Endothelial cell of umbilical vein (primary cell): Measurements from ENCODE around the gene PM20D1. TPM values are rescaled to one million over a fixed set of nuclear protein-coding genes. Genes with fewer than 3 reads are reported as not detected.

ENCODE experiments used
- Bru-seq: library from RNA; stranded (reverse); fragments of 400-500 nt; gene quantifications from one replicate; lab custom pipeline; 2021; lab: Mats Ljungman, UMichigan
- BruChase-seq, 2 experiments: library from RNA; stranded (reverse); fragments of 400-500 nt; gene quantifications; one replicate each; lab custom pipeline; 2021; lab: Mats Ljungman, UMichigan
- BruUV-seq: library from RNA; stranded (reverse); fragments of 400-500 nt; replicated peaks from 2 replicates; lab custom pipeline; 2021; lab: Mats Ljungman, UMichigan
- CTCF ChIA-PET: fragments of 300-600, 350-600 bp; sonication (Branson Sonifier 250); formaldehyde crosslinking; loops from one replicate; lab custom pipeline; 2021; ENCODE audit warnings: antibody characterized with exemption, inconsistent platforms; lab: Charles Lee
- POLR2A ChIA-PET: fragments of 300-600, 350-600 bp; sonication (Branson Sonifier 250); formaldehyde crosslinking; loops from one replicate; lab custom pipeline; 2021; ENCODE audit warnings: antibody characterized with exemption, inconsistent platforms; lab: Charles Lee
- DNase-seq: peaks from one replicate; pipeline ENCODE4 v3.0.0-alpha.2; 2011; ENCODE audit warnings: low read depth, low spot score
- FAIRE-seq: peaks from 2 replicates; lab custom pipeline; 2011; peaks lifted over from hg19 to GRCh38; lab: Jason Lieb, UNC
- H2AFZ ChIP-seq: 2 replicates; pipeline ENCODE4 v1.6.0; 2012; ENCODE audit warnings: low read depth, low read length, control low read depth, inconsistent platforms
- H3K27ac ChIP-seq: 2 replicates; pipeline ENCODE4 v1.5.1; 2011; ENCODE audit warnings: low read depth, mild to moderate bottlenecking, control low read depth, low read length, moderate library complexity; ENCODE audit not compliant: insufficient read depth
- H3K27me3 ChIP-seq, 2 experiments: 2 replicates each; pipeline versions ENCODE4 v1.6.0 to v1.6.1; 2011; ENCODE audit warnings: low read length in 2 of 2, mixed read lengths in 1 of 2; ENCODE audit not compliant: control insufficient read depth in 2 of 2, insufficient read depth in 2 of 2
- H3K36me3 ChIP-seq, 2 experiments: 2 replicates in 1 of 2; 3 replicates in 1 of 2; pipeline ENCODE4 v1.5.1; 2011; ENCODE audit warnings: low read length in 2 of 2, mild to moderate bottlenecking in 1 of 2, moderate library complexity in 1 of 2; ENCODE audit not compliant: control insufficient read depth in 2 of 2, insufficient read depth in 2 of 2; ENCODE audit errors: extremely low read depth in 1 of 2
- H3K4me1 ChIP-seq: 3 replicates; pipeline ENCODE4 v1.5.1; 2011; ENCODE audit warnings: mild to moderate bottlenecking, low read length; ENCODE audit not compliant: control insufficient read depth, insufficient read depth; ENCODE audit errors: extremely low read depth
- H3K4me2 ChIP-seq: 2 replicates; pipeline ENCODE4 v1.6.1; 2011; ENCODE audit warnings: low read length, control low read depth, mixed read lengths; ENCODE audit not compliant: insufficient read depth
- H3K4me3 ChIP-seq, 3 experiments: fragments of 200-600 bp in 1 of 3; sonication (generic), shearing (Covaris generic) in 1 of 3; replicated peaks in 1 of 3; 2 replicates each; pipeline ENCODE4 v1.5.1; 2011 to 2016; ENCODE audit warnings: control low read depth in 3 of 3, low read length in 3 of 3, mild to moderate bottlenecking in 2 of 3, inconsistent platforms in 1 of 3, low read depth in 1 of 3, moderate library complexity in 1 of 3; ENCODE audit not compliant: insufficient read depth in 1 of 3
- H3K79me2 ChIP-seq: 2 replicates; pipeline ENCODE4 v1.6.0; 2012; ENCODE audit warnings: low read length, inconsistent platforms; ENCODE audit not compliant: control insufficient read depth, insufficient read depth
- H3K9ac ChIP-seq: replicated peaks from 2 replicates; pipeline ENCODE3; 2011; ENCODE audit warnings: low read length, control low read depth; ENCODE audit not compliant: insufficient read depth; ENCODE audit errors: extremely low read depth
- H3K9me1 ChIP-seq: replicated peaks from 3 replicates; pipeline ENCODE4 v1.6.0; 2011; ENCODE audit warnings: mild to moderate bottlenecking, low read length; ENCODE audit not compliant: control insufficient read depth, insufficient read depth; ENCODE audit errors: extremely low read depth
- H3K9me3 ChIP-seq: replicated peaks from 2 replicates; pipeline ENCODE4 v1.5.1; 2012; ENCODE audit warnings: low read length, inconsistent platforms; ENCODE audit not compliant: control insufficient read depth, insufficient read depth
- H4K20me1 ChIP-seq: replicated peaks from 2 replicates; pipeline ENCODE3; 2011; ENCODE audit warnings: mild to moderate bottlenecking, low read length; ENCODE audit not compliant: control insufficient read depth, insufficient read depth; ENCODE audit errors: extremely low read depth
- CTCF ChIP-seq, 2 donors: IDR thresholded peaks; 1 replicate in 1 of 2; 2 replicates in 1 of 2; pipeline ENCODE4 v1.5.1; 2011; ENCODE audit warnings: low read length in 2 of 2, mild to moderate bottlenecking in 2 of 2, moderate library complexity in 2 of 2, control low read depth in 1 of 2, inconsistent platforms in 1 of 2, low read depth in 1 of 2; ENCODE audit not compliant: insufficient read depth in 1 of 2; ENCODE audit errors: extremely low read depth in 1 of 2
- EZH2 ChIP-seq: IDR thresholded peaks from 2 replicates; pipeline ENCODE4 v1.6.1; 2012; ENCODE audit warnings: borderline replicate concordance, low read depth, mild to moderate bottlenecking, moderate library complexity, low read length, inconsistent platforms; ENCODE audit not compliant: severe bottlenecking
- FOS ChIP-seq: IDR thresholded peaks from 2 replicates; pipeline ENCODE4 v1.6.1; 2011; ENCODE audit warnings: mild to moderate bottlenecking, low read length, moderate library complexity, borderline replicate concordance; ENCODE audit not compliant: insufficient read depth
- GATA2 ChIP-seq: IDR thresholded peaks from 2 replicates; pipeline ENCODE4 v1.7.0; 2011; ENCODE audit warnings: low read depth, mild to moderate bottlenecking, moderate library complexity, mixed read lengths, low read length; ENCODE audit not compliant: insufficient read length, insufficient read depth
- JUN ChIP-seq: IDR thresholded peaks from 2 replicates; pipeline ENCODE4 v1.6.1; 2011; ENCODE audit warnings: borderline replicate concordance, low read depth; ENCODE audit not compliant: insufficient read length, insufficient read depth
- MAX ChIP-seq: IDR thresholded peaks from 2 replicates; pipeline ENCODE4 v1.6.1; 2011; ENCODE audit not compliant: insufficient read depth, insufficient read length
- MYC ChIP-seq: IDR thresholded peaks from one replicate; pipeline ENCODE4 v1.6.1; 2011; ENCODE audit warnings: mild to moderate bottlenecking, low read depth, low read length
- POLR2A ChIP-seq: IDR thresholded peaks from 2 replicates; pipeline ENCODE4 v1.6.1; 2012; ENCODE audit warnings: low read depth, mild to moderate bottlenecking, control low read depth, low read length
- POLR2AphosphoS5 ChIP-seq: IDR thresholded peaks from 2 replicates; pipeline ENCODE4 v1.6.1; 2012; ENCODE audit warnings: low read depth, mild to moderate bottlenecking, control low read depth, low read length, moderate library complexity; ENCODE audit not compliant: insufficient read depth
- dilution Hi-C: fragments of 300-500 bp; cut with MboI; formaldehyde crosslinking; loops from one replicate; pipeline ENCODE4 v1.15.0; 2019; ENCODE audit warnings: low sequenced_read_pairs; ENCODE audit not compliant: extremely low pct_ligation_motif_present
- intact Hi-C: fragments of 100-400 bp; cut with micrococcal nuclease; formaldehyde crosslinking; loops from one replicate; pipeline ENCODE4 v1.10.0; 2022
- long read RNA-seq: library from polyadenylated mRNA; stranded (forward); transcript quantifications from one replicate; pipeline ENCODE4 v2.0.0, GENCODE V29; 2021
- polyA minus RNA-seq, 3 experiments: library from RNA; depleted of rRNA, polyadenylated mRNA; stranded (reverse); fragments of >200 nt; gene quantifications; 1 replicate in 1 of 3; 2 replicates in 2 of 3; pipeline ENCODE4 v1.2.3, GENCODE V29; 2011
- polyA plus RNA-seq, 4 experiments: library from polyadenylated mRNA; depleted of rRNA in 3 of 4; stranded (reverse) in 3 of 4; unstranded in 1 of 4; fragments of >200 nt; gene quantifications; 2 replicates each; pipeline versions ENCODE4 v1.2.1 to v1.2.3, GENCODE V29; 2011 to 2012; ENCODE audit warnings: missing spikeins in 1 of 4
- total RNA-seq: library from RNA; stranded (reverse); gene quantifications from 2 replicates; pipeline ENCODE4 v1.2.3, GENCODE V29; 2021

The PM20D1 gene
- not detected in 2 replicates for total RNA-seq
- polyA plus RNA-seq, result 0.03 and 0.11 TPM in 2 replicates
- polyA plus RNA-seq (2011; cell fraction: cytosol; rRNA removed), result not detected in 2 replicates
- polyA plus RNA-seq (2011; cell fraction: nucleus; rRNA removed), result 0.07 and 0.21 TPM in 2 replicates
- 0.10 TPM in 1 of 2 replicates, not detected in the other for polyA plus RNA-seq (2012)
- polyA minus RNA-seq, result not detected in 2 replicates
- not detected for polyA minus RNA-seq (2011; cell fraction: cytosol; rRNA and poly(A)+ RNA removed)
- not detected in 2 replicates for polyA minus RNA-seq (2011; cell fraction: nucleus; rRNA and poly(A)+ RNA removed)
- Bru-seq, nascent RNA, result not detected
- BruChase-seq, experiment 1, labeled RNA remaining after a 6-hour chase, result percentile 8 among the genes with signal in this experiment
- not detected for BruChase-seq, experiment 2, labeled RNA remaining after a 2-hour chase
- long read RNA-seq, result 0 reads

GRCh38 chr1:205849619-205850355 lies at the start of gene PM20D1:
PM20D1 (minus strand) TSS chr1:205850132; CDS start chr1:205850072, 60 bp downstream.
- Histone ChIP-seq H3K9me3 (no peaks in the 10 kb centered on the region), H3K4me2 (peak within 1 kb of the TSS; percentile 59), H3K9ac (no peak within 1 kb of the TSS), H3K27ac (no peak within 1 kb of the TSS), H2AFZ (peak within 1 kb of the TSS; percentile 86), H3K79me2 (no peaks in the 10 kb centered on the region), H3K4me1 (no peaks in the 10 kb centered on the region), H3K27me3 (peaks cover 0 to 12% of the 10 kb centered on the region in 2 experiments), H4K20me1 (no peaks in the 10 kb centered on the region), H3K36me3 (no peaks in the 10 kb centered on the region), H3K9me1 (no peaks in the 10 kb centered on the region), H3K4me3 (peak within 1 kb of the TSS in 2 of 3 experiments; percentile 10 to 22)
- peak; percentile 75 for FAIRE-seq
- intact Hi-C loops, result no loop called here
- peak; percentile 93 for DNase-seq
- BruUV-seq, result no TSS peak
- TF ChIP-seq FOS, result no peak
- ChIA-PET POLR2A (no interaction called here), CTCF (interaction anchor here (0.6 to 1.2 kb wide), 7 partner anchors 10 to 128 kb away, joined by 3 to 4 read pairs (median 3); no protein-coding TSS in a partner anchor)
- dilution Hi-C loops, result no loop called here

GRCh38 chr1:205896351-205896750 lies 46.4 kb upstream of the PM20D1 start:
- FAIRE-seq, result no peak
- Histone ChIP-seq H3K4me3 (no peak overlapping the region), H4K20me1 (no peaks in the 10 kb centered on the region), H3K4me1 (no peaks in the 10 kb centered on the region), H3K9me3 (no peaks in the 10 kb centered on the region), H3K27me3 (peaks cover 0 to 6% of the 10 kb centered on the region in 2 experiments), H3K79me2 (no peaks in the 10 kb centered on the region), H2AFZ (no peak overlapping the region), H3K9ac (no peak overlapping the region), H3K36me3 (no peaks in the 10 kb centered on the region), H3K4me2 (no peak overlapping the region), H3K27ac (no peak overlapping the region), H3K9me1 (no peaks in the 10 kb centered on the region)
- BruUV-seq, result no TSS peak
- dilution Hi-C loops (no loop called here), intact Hi-C loops (no loop called here)
- ChIA-PET POLR2A (no interaction called here), CTCF (interaction anchor here (1.1 kb wide), 1 partner anchor 48 kb away, joined by 4 read pairs; no protein-coding TSS in a partner anchor)
- TF ChIP-seq POLR2AphosphoS5, result no peak
- no peak for TF ChIP-seq EZH2
- TF ChIP-seq MAX, result no peak
- TF ChIP-seq GATA2, result no peak
- TF ChIP-seq MYC, result no peak
- no peak for TF ChIP-seq JUN
- TF ChIP-seq FOS, result no peak
- no peak for TF ChIP-seq CTCF (IDR thresholded peaks at IDR 0.05; ENCODE audit: extremely low read depth in 1 of 2, insufficient read depth in 1 of 2, low read depth in 1 of 2, low read length in 2 of 2)
- no peak for TF ChIP-seq POLR2A
- no peak for DNase-seq
